ENCODE data around the gene WSCD2.

The WSCD2 gene

DNA sequence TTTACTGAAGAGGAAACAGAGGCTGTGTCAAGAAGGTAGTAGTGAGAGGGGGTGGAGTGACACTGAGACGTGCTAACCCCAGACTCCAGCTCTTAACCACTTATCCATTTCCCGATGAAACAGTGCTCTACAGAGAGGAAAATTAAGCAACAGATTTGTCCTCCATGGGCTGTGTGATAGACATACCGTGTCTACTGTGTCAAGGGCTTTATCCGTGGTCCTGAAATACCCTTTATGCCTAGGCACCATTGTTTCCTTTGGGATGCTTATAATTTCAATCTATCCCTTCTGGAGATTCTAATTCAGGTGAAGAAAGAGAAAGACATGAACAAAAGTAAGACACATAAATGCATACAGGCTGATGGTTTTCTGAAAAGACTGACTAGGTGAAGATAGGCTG, 138.4 kb downstream of the WSCD2 start:
- ChIA-PET POLR2A (no interaction called here), CTCF (no interaction called here)
- DNase-seq (ENCODE audit: extremely low spot score), result no peak
- no peak for TF ChIP-seq NFRKB (IDR thresholded peaks at IDR 0.05)
- TF ChIP-seq CTBP1 (IDR thresholded peaks at IDR 0.05; ENCODE audit: borderline replicate concordance), result no peak
- no peak for TF ChIP-seq FOXK2 (IDR thresholded peaks at IDR 0.05)
- TF ChIP-seq ELF4 (IDR thresholded peaks at IDR 0.05), result no peak
- no peak for TF ChIP-seq L3MBTL2 (conservative IDR thresholded peaks at IDR 0.05)
- TF ChIP-seq LEF1 (IDR thresholded peaks at IDR 0.05; ENCODE audit: borderline replicate concordance), result no peak
- TF ChIP-seq TARDBP (IDR thresholded peaks at IDR 0.05), result no peak
- TF ChIP-seq ARNT (IDR thresholded peaks at IDR 0.05), result no peak
- no peak for TF ChIP-seq BHLHE40 (IDR thresholded peaks at IDR 0.05; ENCODE audit: borderline replicate concordance)
- no peak for TF ChIP-seq SP1 (IDR thresholded peaks at IDR 0.05)
- TF ChIP-seq FOXA1 (IDR thresholded peaks at IDR 0.05), result no peak
- TF ChIP-seq ZNF384 (IDR thresholded peaks at IDR 0.05), result no peak

DNA sequence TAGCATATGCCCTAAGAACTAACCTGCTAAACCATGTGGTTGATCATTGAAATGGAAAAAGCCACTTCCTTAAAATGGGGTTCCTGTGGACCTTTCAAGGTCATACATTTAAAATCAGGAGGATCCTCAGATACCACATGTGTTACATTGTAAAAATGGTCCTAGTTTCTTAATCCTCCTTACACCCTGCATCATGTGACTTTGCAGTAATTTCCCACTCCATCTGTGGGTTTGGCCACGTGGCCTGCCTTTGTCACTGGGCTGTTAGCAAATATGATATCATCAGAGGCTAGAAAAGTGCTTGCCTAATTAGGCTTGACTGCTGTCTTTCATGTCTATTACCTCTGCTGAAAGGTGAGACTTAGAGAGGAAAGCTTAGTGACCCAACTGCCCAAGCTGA, 139.3 kb downstream of the WSCD2 start:
- ChIA-PET POLR2A (no interaction called here), CTCF (no interaction called here)
- DNase-seq (ENCODE audit: extremely low spot score), result no peak
- no peak for TF ChIP-seq HDGF (IDR thresholded peaks at IDR 0.05; ENCODE audit: borderline replicate concordance)
- TF ChIP-seq SUZ12 (IDR thresholded peaks at IDR 0.05), result no peak
- no peak for TF ChIP-seq ELF4 (IDR thresholded peaks at IDR 0.05)
- no peak for TF ChIP-seq SP1 (IDR thresholded peaks at IDR 0.05)
- no peak for TF ChIP-seq FOXM1 (IDR thresholded peaks at IDR 0.05; ENCODE audit: borderline replicate concordance)
- TF ChIP-seq TARDBP (IDR thresholded peaks at IDR 0.05), result no peak
- no peak for TF ChIP-seq FOXK2 (IDR thresholded peaks at IDR 0.05)
- TF ChIP-seq, protein P1, sequence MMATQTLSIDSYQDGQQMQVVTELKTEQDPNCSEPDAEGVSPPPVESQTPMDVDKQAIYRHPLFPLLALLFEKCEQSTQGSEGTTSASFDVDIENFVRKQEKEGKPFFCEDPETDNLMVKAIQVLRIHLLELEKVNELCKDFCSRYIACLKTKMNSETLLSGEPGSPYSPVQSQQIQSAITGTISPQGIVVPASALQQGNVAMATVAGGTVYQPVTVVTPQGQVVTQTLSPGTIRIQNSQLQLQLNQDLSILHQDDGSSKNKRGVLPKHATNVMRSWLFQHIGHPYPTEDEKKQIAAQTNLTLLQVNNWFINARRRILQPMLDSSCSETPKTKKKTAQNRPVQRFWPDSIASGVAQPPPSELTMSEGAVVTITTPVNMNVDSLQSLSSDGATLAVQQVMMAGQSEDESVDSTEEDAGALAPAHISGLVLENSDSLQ (IDR thresholded peaks at IDR 0.05), result no peak
- no peak for TF ChIP-seq CTBP1 (IDR thresholded peaks at IDR 0.05; ENCODE audit: borderline replicate concordance)
- TF ChIP-seq ZNF384 (IDR thresholded peaks at IDR 0.05), result no peak
- no peak for TF ChIP-seq L3MBTL2 (conservative IDR thresholded peaks at IDR 0.05)
- TF ChIP-seq BHLHE40 (IDR thresholded peaks at IDR 0.05; ENCODE audit: borderline replicate concordance), result no peak
- TF ChIP-seq LEF1 (IDR thresholded peaks at IDR 0.05; ENCODE audit: borderline replicate concordance), result no peak
- TF ChIP-seq NFRKB (IDR thresholded peaks at IDR 0.05), result no peak
- no peak for TF ChIP-seq FOXA1 (IDR thresholded peaks at IDR 0.05)
- no peak for TF ChIP-seq ARNT (IDR thresholded peaks at IDR 0.05)

DNA sequence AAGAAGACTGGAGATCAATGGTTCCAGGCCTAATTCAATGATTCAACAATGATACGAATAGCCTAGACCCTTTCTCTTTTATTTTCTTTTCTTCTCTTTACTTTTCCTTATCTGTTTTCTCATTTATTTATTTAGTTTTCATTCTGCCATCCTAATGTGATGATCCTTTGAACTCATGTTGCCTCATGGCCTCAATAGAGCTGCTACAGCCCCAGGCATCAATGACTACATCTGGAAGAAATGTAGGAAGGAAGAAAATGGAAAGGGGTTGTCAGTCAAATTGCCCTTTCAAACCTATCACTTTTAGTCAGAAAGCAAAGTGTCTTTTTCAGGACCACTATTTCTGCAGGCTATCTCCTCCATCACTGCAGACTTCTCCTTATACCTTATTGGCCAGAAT, 140.1 kb downstream of the WSCD2 start:
- POLR2A ChIA-PET, result no interaction called here
- CTCF ChIA-PET, result no interaction called here
- no peak for DNase-seq (ENCODE audit: extremely low spot score)
- TF ChIP-seq FOXM1 (IDR thresholded peaks at IDR 0.05; ENCODE audit: borderline replicate concordance) (no peak), ELF4 (IDR thresholded peaks at IDR 0.05) (no peak)

DNA sequence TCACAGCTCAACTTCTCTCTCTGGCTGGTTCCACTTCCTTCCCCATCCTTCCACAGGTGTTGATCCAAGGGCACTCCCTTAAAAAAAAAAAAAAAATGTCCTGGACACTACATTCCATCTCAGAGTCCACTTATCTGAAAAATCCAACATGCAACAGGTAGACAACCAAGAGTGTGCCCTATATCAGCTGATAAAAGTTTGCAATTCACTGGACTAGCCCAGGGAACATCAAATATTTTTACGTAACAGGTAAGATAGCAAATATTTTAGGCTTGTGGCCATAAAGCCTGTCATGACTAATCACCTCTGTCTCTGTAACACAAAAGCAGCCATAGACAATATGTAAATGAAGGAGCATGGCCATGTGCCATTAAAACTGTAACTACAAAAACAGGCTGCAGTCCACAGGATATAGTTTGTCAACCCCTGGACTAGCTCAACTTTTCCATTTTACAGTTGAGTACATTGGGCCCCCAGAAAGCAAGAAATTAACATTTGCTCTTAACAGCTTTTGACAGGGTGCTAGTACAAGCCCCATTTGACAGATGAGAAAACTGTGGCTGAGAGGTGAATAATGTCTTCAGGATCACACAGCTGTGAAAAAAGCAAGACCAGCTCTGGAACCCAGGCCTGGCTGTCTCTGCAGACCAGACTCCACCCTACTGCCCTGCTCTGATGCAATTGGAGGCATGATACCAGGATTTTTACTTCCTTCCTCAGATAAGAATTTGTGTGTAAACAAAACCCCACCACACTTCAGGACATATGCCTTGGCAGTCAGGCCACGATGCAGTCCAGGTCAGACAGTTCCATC, 141.2 kb downstream of the WSCD2 start:
- TF ChIP-seq BHLHE40 (IDR thresholded peaks at IDR 0.05; ENCODE audit: borderline replicate concordance) (no peak), NFRKB (IDR thresholded peaks at IDR 0.05) (no peak), CTBP1 (IDR thresholded peaks at IDR 0.05; ENCODE audit: borderline replicate concordance) (no peak), ZNF384 (IDR thresholded peaks at IDR 0.05) (no peak), FOXK2 (IDR thresholded peaks at IDR 0.05) (no peak), ARNT (IDR thresholded peaks at IDR 0.05) (no peak)
- TF ChIP-seq, protein P1 (IDR thresholded peaks at IDR 0.05), result no peak
- DNase-seq (ENCODE audit: extremely low spot score), result no peak
- CTCF ChIA-PET, result no interaction called here
- POLR2A ChIA-PET, result no interaction called here

DNA sequence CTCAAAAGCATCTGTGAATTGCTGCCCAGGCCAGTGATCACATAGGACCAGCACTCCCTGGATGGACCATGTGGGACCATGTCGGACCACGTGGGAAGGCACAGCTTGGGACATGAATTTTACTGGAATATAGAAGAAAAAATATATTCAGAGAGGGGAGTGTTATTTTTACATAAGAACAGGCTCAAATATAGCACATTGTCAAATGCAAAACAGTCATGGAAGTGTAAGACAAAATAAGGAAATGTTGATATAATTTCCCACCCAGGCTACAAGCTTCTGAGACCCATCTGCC, 141.7 kb downstream of the WSCD2 start:
- POLR2A ChIA-PET, result no interaction called here
- TF ChIP-seq ARNT (IDR thresholded peaks at IDR 0.05) (no peak), LEF1 (IDR thresholded peaks at IDR 0.05; ENCODE audit: borderline replicate concordance) (no peak), FOXM1 (IDR thresholded peaks at IDR 0.05; ENCODE audit: borderline replicate concordance) (no peak), SP1 (IDR thresholded peaks at IDR 0.05) (no peak)
- no peak for DNase-seq (ENCODE audit: extremely low spot score)
- CTCF ChIA-PET, result no interaction called here

DNA sequence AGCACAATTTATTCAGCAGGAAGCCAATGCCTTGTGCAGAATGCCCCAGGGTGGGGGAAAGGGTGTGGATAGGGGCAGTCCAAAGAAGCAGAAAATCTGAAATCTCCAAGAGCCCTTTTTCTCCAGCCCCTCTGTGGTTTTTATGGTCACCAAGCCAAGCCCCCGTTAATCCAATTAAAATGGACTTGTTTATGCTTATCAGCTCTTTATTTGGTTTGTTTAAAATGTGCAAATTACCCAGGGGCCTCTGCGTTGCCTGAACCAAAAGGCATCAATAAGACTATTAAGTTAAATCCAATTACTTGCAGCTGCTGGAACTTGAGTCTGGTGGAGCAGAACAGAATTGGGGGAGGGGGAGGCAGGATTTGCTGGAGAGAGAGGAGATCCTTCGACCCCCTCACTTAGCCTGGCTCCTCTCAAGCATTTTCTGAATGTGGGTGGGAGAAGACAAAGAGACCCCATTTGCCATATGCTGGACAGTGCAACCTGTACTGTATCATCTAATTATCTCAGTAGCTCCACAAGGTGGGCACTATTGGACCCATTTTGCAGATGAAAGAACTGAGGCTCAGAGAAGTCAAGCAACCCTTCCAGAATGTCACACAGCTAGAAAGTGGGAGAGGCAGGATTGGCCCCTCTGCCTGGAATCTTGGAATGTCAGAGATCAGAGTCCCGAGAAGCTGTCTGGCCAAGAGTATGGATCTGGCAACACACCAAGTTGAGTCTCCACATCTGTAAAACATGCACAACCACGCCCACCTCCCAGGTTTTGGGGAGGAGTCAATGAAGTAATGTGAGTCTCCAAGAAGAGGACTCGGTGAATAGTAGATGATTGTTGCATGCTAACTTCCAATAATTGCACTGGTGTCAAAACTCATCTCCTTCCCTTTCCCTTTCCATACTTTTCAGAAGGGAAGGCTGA, 143.1 kb downstream of the WSCD2 start:
- POLR2A ChIA-PET, result no interaction called here
- no peak for TF ChIP-seq SUZ12 (IDR thresholded peaks at IDR 0.05)
- no peak for TF ChIP-seq FOXA1 (IDR thresholded peaks at IDR 0.05)
- no peak for TF ChIP-seq LEF1 (IDR thresholded peaks at IDR 0.05; ENCODE audit: borderline replicate concordance)
- TF ChIP-seq SP1 (IDR thresholded peaks at IDR 0.05), result no peak
- TF ChIP-seq ZNF384 (IDR thresholded peaks at IDR 0.05), result no peak
- TF ChIP-seq CTBP1 (IDR thresholded peaks at IDR 0.05; ENCODE audit: borderline replicate concordance), result no peak
- no peak for TF ChIP-seq HDGF (IDR thresholded peaks at IDR 0.05; ENCODE audit: borderline replicate concordance)
- CTCF ChIA-PET, result no interaction called here
- DNase-seq (ENCODE audit: extremely low spot score), result no peak

DNA sequence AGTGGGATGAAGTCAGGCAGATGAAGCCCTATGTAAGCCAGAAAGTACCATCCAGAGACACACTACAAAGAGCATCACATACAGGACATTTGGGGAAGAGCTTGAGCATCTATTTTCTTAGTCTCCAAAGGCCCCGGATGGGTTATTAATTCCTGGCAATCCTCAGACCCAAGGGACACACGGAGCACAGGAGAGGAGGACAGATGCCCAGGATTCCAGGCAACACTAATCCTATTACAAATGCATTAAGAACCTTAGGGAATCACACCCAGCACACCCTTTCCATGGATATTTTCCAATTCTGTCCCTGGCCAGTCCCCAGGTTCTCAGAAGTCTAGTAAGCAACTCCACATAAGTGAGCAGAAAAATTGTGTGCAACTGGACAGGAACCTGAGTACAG, 144.1 kb downstream of the WSCD2 start:
- TF ChIP-seq ELF4 (IDR thresholded peaks at IDR 0.05) (no peak), TARDBP (IDR thresholded peaks at IDR 0.05) (no peak), BHLHE40 (IDR thresholded peaks at IDR 0.05; ENCODE audit: borderline replicate concordance) (no peak), FOXK2 (IDR thresholded peaks at IDR 0.05) (no peak), SUZ12 (IDR thresholded peaks at IDR 0.05) (no peak), FOXM1 (IDR thresholded peaks at IDR 0.05; ENCODE audit: borderline replicate concordance) (no peak), HDGF (IDR thresholded peaks at IDR 0.05; ENCODE audit: borderline replicate concordance) (no peak), ZNF384 (IDR thresholded peaks at IDR 0.05) (no peak), ARNT (IDR thresholded peaks at IDR 0.05) (no peak), NFRKB (IDR thresholded peaks at IDR 0.05) (no peak), FOXA1 (IDR thresholded peaks at IDR 0.05) (no peak)
- TF ChIP-seq, protein P1 (IDR thresholded peaks at IDR 0.05), result no peak
- DNase-seq (ENCODE audit: extremely low spot score), result no peak
- POLR2A ChIA-PET, result no interaction called here
- CTCF ChIA-PET, result no interaction called here

Data from HEK293T (cell line).